Cortex of kidney (tissue), 1 donor: ENCODE results near the gene KNCN.

ENCODE experiments used
- DNase-seq: peaks from one replicate; lab custom pipeline; 2025; lab: John Stamatoyannopoulos, UW

KNCN gene

GRCh38 chr1:46497665-46498064 is 53.8 kb downstream of the KNCN start:
- no peak for DNase-seq

GRCh38 chr1:46497020-46497419 is 54.4 kb downstream of the KNCN start:
- no peak for DNase-seq

- DNase-seq: no peak
These were observed 54.9 kb downstream of the KNCN start for GRCh38 chr1:46496505-46496904.

GRCh38 chr1:46495778-46496177 is 55.7 kb downstream of the KNCN start:
- DNase-seq: no peak
